Ovary (tissue), 3 donors: ENCODE results near the gene DROSHA.

Experiments
- POLR2A ChIP-seq: fragments of 450-650 bp; IDR thresholded peaks from one replicate; pipeline ENCODE4 v1.6.1; 2017; ENCODE audit warnings: antibody characterized with exemption, mild to moderate bottlenecking, moderate library complexity
- TF ChIP-seq, protein P1 (sequence below), 3 donors: fragments of 450-650 bp in 2 of 3; fragments of 200-600 bp in 1 of 3; IDR thresholded peaks; one replicate each; pipeline versions ENCODE4 v1.5.1 to v1.8.0; 2016 to 2022; ENCODE audit warnings: antibody characterized with exemption in 3 of 3, mild to moderate bottlenecking in 1 of 3
- donor health status: DM: no; HTN: no; CAD: no.

DNA sequence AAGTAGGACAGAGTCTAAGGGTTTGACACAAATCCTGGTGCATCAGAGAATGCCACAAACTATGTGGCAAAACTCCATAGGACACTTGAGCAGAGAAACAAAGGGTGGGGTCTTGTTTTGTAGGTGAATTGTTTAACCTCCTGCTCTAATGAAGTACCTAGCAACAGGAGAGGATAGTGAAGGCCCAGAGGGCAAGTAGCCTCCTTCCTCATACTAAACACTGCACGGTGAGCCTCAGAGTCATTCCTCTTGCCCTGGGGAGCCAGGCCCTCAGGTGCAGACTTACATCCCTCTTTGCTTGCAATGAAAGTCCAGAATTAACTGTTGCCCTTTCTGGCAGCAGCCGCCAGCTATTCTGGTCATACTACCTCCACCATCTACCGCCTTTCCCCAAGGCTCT is 166.1 kb downstream of the DROSHA start:
- TF ChIP-seq POLR2A: no peak
- TF ChIP-seq, protein P1, sequence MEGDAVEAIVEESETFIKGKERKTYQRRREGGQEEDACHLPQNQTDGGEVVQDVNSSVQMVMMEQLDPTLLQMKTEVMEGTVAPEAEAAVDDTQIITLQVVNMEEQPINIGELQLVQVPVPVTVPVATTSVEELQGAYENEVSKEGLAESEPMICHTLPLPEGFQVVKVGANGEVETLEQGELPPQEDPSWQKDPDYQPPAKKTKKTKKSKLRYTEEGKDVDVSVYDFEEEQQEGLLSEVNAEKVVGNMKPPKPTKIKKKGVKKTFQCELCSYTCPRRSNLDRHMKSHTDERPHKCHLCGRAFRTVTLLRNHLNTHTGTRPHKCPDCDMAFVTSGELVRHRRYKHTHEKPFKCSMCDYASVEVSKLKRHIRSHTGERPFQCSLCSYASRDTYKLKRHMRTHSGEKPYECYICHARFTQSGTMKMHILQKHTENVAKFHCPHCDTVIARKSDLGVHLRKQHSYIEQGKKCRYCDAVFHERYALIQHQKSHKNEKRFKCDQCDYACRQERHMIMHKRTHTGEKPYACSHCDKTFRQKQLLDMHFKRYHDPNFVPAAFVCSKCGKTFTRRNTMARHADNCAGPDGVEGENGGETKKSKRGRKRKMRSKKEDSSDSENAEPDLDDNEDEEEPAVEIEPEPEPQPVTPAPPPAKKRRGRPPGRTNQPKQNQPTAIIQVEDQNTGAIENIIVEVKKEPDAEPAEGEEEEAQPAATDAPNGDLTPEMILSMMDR (IDR thresholded peaks at IDR 0.05): no peak
